Activated CD4-positive, alpha-beta T cell treated with anti-CD3 and anti-CD28 coated beads for 36 hours (primary cell): ENCODE data around the gene CHAMP1. TPM values are rescaled to one million over a fixed set of nuclear protein-coding genes. Genes with fewer than 3 reads are reported as not detected.
"Not testable (repeated sequence)": the region's sequence is repeated elsewhere in the genome, so short reads cannot be mapped to it uniquely, and the experiment has no call there.

ENCODE experiments used
- ATAC-seq: fragments of 200-7000 bp; cut with Tn5 transposase; one replicate; pipeline ENCODE4 v1.10.0; 2021; ENCODE audit warnings: mild to moderate bottlenecking, moderate library complexity
- CTCF ChIA-PET: fragments of 350-600 bp; sonication (Branson Sonifier 250); formaldehyde crosslinking; loops from one replicate; lab custom pipeline; 2021; ENCODE audit warnings: antibody characterized with exemption; lab: Charles Lee
- POLR2A ChIA-PET: fragments of 350-600 bp; sonication (Branson Sonifier 250); formaldehyde crosslinking; loops from one replicate; lab custom pipeline; 2021; ENCODE audit warnings: antibody characterized with exemption, inconsistent platforms; lab: Charles Lee
- DNase-seq: peaks from one replicate; pipeline ENCODE4 v3.0.0-alpha.2; 2020
- H3K27ac Mint-ChIP-seq: one replicate; pipeline ENCODE4 v1.8.0; 2021; ENCODE audit warnings: mixed read lengths
- H3K27me3 Mint-ChIP-seq: one replicate; pipeline ENCODE4 v1.8.0; 2021; ENCODE audit warnings: mixed read lengths
- H3K36me3 Mint-ChIP-seq: one replicate; pipeline ENCODE4 v1.8.0; 2021; ENCODE audit warnings: low read depth, mixed read lengths
- H3K4me1 Mint-ChIP-seq: one replicate; pipeline ENCODE4 v1.8.0; 2021; ENCODE audit warnings: mixed read lengths
- H3K4me3 Mint-ChIP-seq: one replicate; pipeline ENCODE4 v1.8.0; 2021; ENCODE audit warnings: mild to moderate bottlenecking, moderate library complexity, mixed read lengths
- H3K9me3 Mint-ChIP-seq: one replicate; pipeline ENCODE4 v1.8.0; 2021; ENCODE audit warnings: low read depth, mixed read lengths
- intact Hi-C, 2 experiments: fragments of 100-400 bp; cut with DNase I in 1 of 2; cut with micrococcal nuclease in 1 of 2; formaldehyde crosslinking; loops; one replicate each; pipeline versions ENCODE4 v1.14.2 to v1.15.1; 2022 to 2024; cut with DNase I, micrococcal nuclease
- microRNA-seq: library from miRNA; unstranded; fragments of <30 nt; microRNA quantifications from one replicate; pipeline ENCODE4 v1.2.0, GENCODE V29; 2021; ENCODE audit warnings: borderline replicate concordance
- total RNA-seq, 2 experiments: library from RNA; stranded (reverse); gene quantifications; one replicate each; pipeline ENCODE4 v1.2.3, GENCODE V29; 2021

Gene CHAMP1
- total RNA-seq, 2 experiments from 2014 or later: 39.4 to 54.3 TPM

GRCh38 chr13:114334305-114335053 is 20.2 kb downstream of the CHAMP1 start:
- Mint-ChIP-seq H3K27me3 (no peaks in the 10 kb centered on the region), H3K36me3 (peaks cover 2% of the 10 kb centered on the region), H3K27ac (no peak overlapping the region), H3K9me3 (no peaks in the 10 kb centered on the region), H3K4me1 (peaks cover 5% of the 10 kb centered on the region), H3K4me3 (no peak overlapping the region)
- ChIA-PET CTCF (no interaction called here), POLR2A (interaction anchor here (0.8 kb wide), 1 partner anchor 19 kb away, joined by 3 read pairs; no protein-coding TSS in a partner anchor)
- intact Hi-C loops: no loop called here
- ATAC-seq (no peak), DNase-seq (no peak)

- ATAC-seq, intact Hi-C loops, H3K27me3 Mint-ChIP-seq: not testable (repeated sequence)
These were observed 22.2 kb downstream of the CHAMP1 start for GRCh38 chr13:114336457-114336856.

GRCh38 chr13:114338959-114339358 is 24.7 kb downstream of the CHAMP1 start:
- H3K27me3 Mint-ChIP-seq: no peaks in the 10 kb centered on the region
- H3K9me3 Mint-ChIP-seq: no peaks in the 10 kb centered on the region
- no peak for ATAC-seq
- no peak overlapping the region for H3K27ac Mint-ChIP-seq
- H3K4me1 Mint-ChIP-seq: peaks cover 12% of the 10 kb centered on the region
- ChIA-PET CTCF (interaction anchor here (1.1 to 1.7 kb wide), 2 partner anchors 20 to 113 kb away, joined by 3 read pairs; no protein-coding TSS in a partner anchor), POLR2A (no interaction called here)
- intact Hi-C loops: no loop called here
- H3K36me3 Mint-ChIP-seq: no peaks in the 10 kb centered on the region
- DNase-seq: no peak
- H3K4me3 Mint-ChIP-seq: no peak overlapping the region

More at GRCh38 chr13:114336457-114336856, 22.2 kb downstream of the CHAMP1 start:
- H3K4me3 Mint-ChIP-seq, H3K36me3 Mint-ChIP-seq, DNase-seq, H3K9me3 Mint-ChIP-seq, H3K27ac Mint-ChIP-seq, POLR2A ChIA-PET, CTCF ChIA-PET: not testable (repeated sequence)
- peaks cover 13% of the 10 kb centered on the region for H3K4me1 Mint-ChIP-seq

- DNase-seq: peak; percentile 61
- peak; percentile 78 for ATAC-seq
- H3K9me3 Mint-ChIP-seq: no peaks in the 10 kb centered on the region
- intact Hi-C loops: no loop called here
- ChIA-PET CTCF (interaction anchor here (1.1 to 2.8 kb wide), 3 partner anchors 10 to 114 kb away, joined by 3 to 13 read pairs (median 3); no protein-coding TSS in a partner anchor), POLR2A (interaction anchor here (0.6 to 0.7 kb wide), 2 partner anchors 17 to 703 kb away, joined by 3 read pairs; no protein-coding TSS in a partner anchor)
- peaks cover 8% of the 10 kb centered on the region for H3K4me1 Mint-ChIP-seq
- H3K4me3 Mint-ChIP-seq: no peak overlapping the region
- no peaks in the 10 kb centered on the region for H3K36me3 Mint-ChIP-seq
- no peaks in the 10 kb centered on the region for H3K27me3 Mint-ChIP-seq
- H3K27ac Mint-ChIP-seq: no peak overlapping the region
These were observed 25.7 kb downstream of the CHAMP1 start for GRCh38 chr13:114339857-114340534.

- intact Hi-C loops: no loop called here
- Mint-ChIP-seq H3K27me3 (peaks cover 2% of the 10 kb centered on the region), H3K36me3 (no peaks in the 10 kb centered on the region), H3K4me1 (peaks cover 8% of the 10 kb centered on the region), H3K27ac (no peak overlapping the region), H3K4me3 (no peak overlapping the region), H3K9me3 (no peaks in the 10 kb centered on the region)
- no peak for DNase-seq
- CTCF ChIA-PET: interaction anchor here (0.7 to 2.8 kb wide), 3 partner anchors 9 to 115 kb away, joined by 3 to 13 read pairs (median 3); no protein-coding TSS in a partner anchor
- POLR2A ChIA-PET: interaction anchor here (0.6 to 0.7 kb wide), 2 partner anchors 18 to 704 kb away, joined by 3 read pairs; no protein-coding TSS in a partner anchor
- ATAC-seq: no peak
These were observed 26.9 kb downstream of the CHAMP1 start for GRCh38 chr13:114341003-114341777.

GRCh38 chr13:114347256-114347655 is 33.0 kb downstream of the CHAMP1 start:
- H3K4me1 Mint-ChIP-seq, intact Hi-C loops, CTCF ChIA-PET, DNase-seq, H3K36me3 Mint-ChIP-seq, H3K4me3 Mint-ChIP-seq, POLR2A ChIA-PET, H3K27ac Mint-ChIP-seq, H3K9me3 Mint-ChIP-seq, ATAC-seq: not testable (repeated sequence)
- H3K27me3 Mint-ChIP-seq: peaks cover 23% of the 10 kb centered on the region

GRCh38 chr13:114352763-114353162 is 38.5 kb downstream of the CHAMP1 start:
- H3K4me1 Mint-ChIP-seq, intact Hi-C loops, H3K36me3 Mint-ChIP-seq, POLR2A ChIA-PET, ATAC-seq, H3K9me3 Mint-ChIP-seq, H3K27ac Mint-ChIP-seq, H3K4me3 Mint-ChIP-seq: not testable (repeated sequence)
- peak; percentile 77 for DNase-seq
- H3K27me3 Mint-ChIP-seq: peaks cover 16% of the 10 kb centered on the region
- CTCF ChIA-PET: interaction anchor here (0.8 kb wide), 1 partner anchor 28 kb away, joined by 3 read pairs; no protein-coding TSS in a partner anchor

GRCh38 chr13:114353382-114353781 is 39.1 kb downstream of the CHAMP1 start:
- POLR2A ChIA-PET, H3K36me3 Mint-ChIP-seq, H3K27ac Mint-ChIP-seq, ATAC-seq, H3K4me1 Mint-ChIP-seq, CTCF ChIA-PET, intact Hi-C loops, H3K4me3 Mint-ChIP-seq, H3K9me3 Mint-ChIP-seq: not testable (repeated sequence)
- DNase-seq: peak; percentile 18
- peaks cover 14% of the 10 kb centered on the region for H3K27me3 Mint-ChIP-seq

Small RNAs within 50 kb of the gene (microRNA-seq; reads per million reads assigned to microRNA genes)
- gene MIR4502: not detected

Other genes starting within 250 kb of the CHAMP1 start
- 10 to 100 TPM; 33.0 to 34.7 TPM for gene RASA3, start 181.9 kb upstream of the CHAMP1 start, total RNA-seq
- not detected for gene CFAP97D2, start 135.2 kb upstream of the CHAMP1 start, total RNA-seq
- 10 to 100 TPM; 83.5 to 90.8 TPM for gene CDC16, start 79.6 kb upstream of the CHAMP1 start, total RNA-seq
- 10 to 100 TPM; 41.1 to 43.3 TPM for gene UPF3A, start 32.9 kb upstream of the CHAMP1 start, total RNA-seq